Cardiac muscle cell (in vitro differentiated cells and primary cell): ENCODE results near the gene BNC2. TPM values are rescaled to one million over a fixed set of nuclear protein-coding genes. Genes with fewer than 3 reads are reported as not detected.

Source experiments
- DNase-seq, 2 donors: peaks; one replicate each; pipeline versions ENCODE4 v3.0.0 to v3.0.0-alpha.2; 2010 to 2017; ENCODE audit warnings: low read depth in 1 of 2, low spot score in 1 of 2
- H3K27ac ChIP-seq: fragments of 200-600 bp; sonication (generic); 2 replicates; pipeline ENCODE4 v1.5.1; 2016
- H3K27me3 ChIP-seq: fragments of 200-600 bp; sonication (generic); 2 replicates; pipeline ENCODE4 v1.6.0; 2016; ENCODE audit warnings: control low read depth
- H3K36me3 ChIP-seq: fragments of 200-600 bp; sonication (generic); 2 replicates; pipeline ENCODE4 v1.5.1; 2016; ENCODE audit warnings: control low read depth
- H3K4me1 ChIP-seq: fragments of 200-600 bp; sonication (generic); 2 replicates; pipeline ENCODE4 v1.8.1; 2017; ENCODE audit warnings: low read depth, mild to moderate bottlenecking, mixed run types
- H3K4me3 ChIP-seq: fragments of 200-600 bp; sonication (generic); 2 replicates; pipeline ENCODE4 v1.5.1; 2016; ENCODE audit warnings: mild to moderate bottlenecking
- H3K9me3 ChIP-seq: fragments of 200-600 bp; sonication (generic); 2 replicates; pipeline ENCODE4 v1.5.1; 2017; ENCODE audit warnings: low read depth, mild to moderate bottlenecking, control low read depth
- polyA plus RNA-seq: library from polyadenylated mRNA; unstranded; fragments of >200 nt; fragmentation: Nextera tagmentation; extraction: Ambion mirVana; gene quantifications from 2 replicates; pipeline ENCODE4 v1.2.1, GENCODE V29; 2016
- total RNA-seq: library from RNA; depleted of rRNA; stranded (reverse); fragments of >200 nt; gene quantifications from 2 replicates; pipeline ENCODE4 v1.2.3, GENCODE V29; 2016
- TF ChIP-seq, protein P1 (sequence below): IDR thresholded peaks from 2 replicates; pipeline ENCODE4 v1.5.1; 2012; ENCODE audit warnings: low read depth, mild to moderate bottlenecking, low read length

The BNC2 gene
- total and polyA plus RNA-seq, 2 experiments from 2014 or later: 0.54 to 0.55 TPM

DNA sequence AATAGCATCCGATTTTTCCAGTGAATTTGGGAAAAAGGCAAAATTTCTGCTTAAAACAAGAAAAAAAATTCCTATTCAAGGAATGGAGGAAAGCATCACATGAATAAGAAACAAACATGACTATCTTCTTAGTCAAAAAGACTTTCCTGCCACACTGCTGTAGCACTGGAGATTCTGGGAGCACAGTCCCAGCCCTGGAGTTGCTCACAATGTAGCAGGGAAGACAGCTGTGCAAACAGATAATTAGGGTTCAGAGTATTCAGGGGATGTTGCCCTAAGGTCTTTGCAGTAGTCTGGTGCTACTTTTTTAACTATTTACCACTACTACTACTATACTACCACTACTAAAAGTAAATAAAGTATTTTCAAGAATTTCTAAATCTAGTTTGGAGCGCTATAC is 86.5 kb downstream of the BNC2 start:
- H3K4me3 ChIP-seq: no peak overlapping the region
- TF ChIP-seq, protein P1, sequence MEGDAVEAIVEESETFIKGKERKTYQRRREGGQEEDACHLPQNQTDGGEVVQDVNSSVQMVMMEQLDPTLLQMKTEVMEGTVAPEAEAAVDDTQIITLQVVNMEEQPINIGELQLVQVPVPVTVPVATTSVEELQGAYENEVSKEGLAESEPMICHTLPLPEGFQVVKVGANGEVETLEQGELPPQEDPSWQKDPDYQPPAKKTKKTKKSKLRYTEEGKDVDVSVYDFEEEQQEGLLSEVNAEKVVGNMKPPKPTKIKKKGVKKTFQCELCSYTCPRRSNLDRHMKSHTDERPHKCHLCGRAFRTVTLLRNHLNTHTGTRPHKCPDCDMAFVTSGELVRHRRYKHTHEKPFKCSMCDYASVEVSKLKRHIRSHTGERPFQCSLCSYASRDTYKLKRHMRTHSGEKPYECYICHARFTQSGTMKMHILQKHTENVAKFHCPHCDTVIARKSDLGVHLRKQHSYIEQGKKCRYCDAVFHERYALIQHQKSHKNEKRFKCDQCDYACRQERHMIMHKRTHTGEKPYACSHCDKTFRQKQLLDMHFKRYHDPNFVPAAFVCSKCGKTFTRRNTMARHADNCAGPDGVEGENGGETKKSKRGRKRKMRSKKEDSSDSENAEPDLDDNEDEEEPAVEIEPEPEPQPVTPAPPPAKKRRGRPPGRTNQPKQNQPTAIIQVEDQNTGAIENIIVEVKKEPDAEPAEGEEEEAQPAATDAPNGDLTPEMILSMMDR: no peak
- no peak for DNase-seq

DNA sequence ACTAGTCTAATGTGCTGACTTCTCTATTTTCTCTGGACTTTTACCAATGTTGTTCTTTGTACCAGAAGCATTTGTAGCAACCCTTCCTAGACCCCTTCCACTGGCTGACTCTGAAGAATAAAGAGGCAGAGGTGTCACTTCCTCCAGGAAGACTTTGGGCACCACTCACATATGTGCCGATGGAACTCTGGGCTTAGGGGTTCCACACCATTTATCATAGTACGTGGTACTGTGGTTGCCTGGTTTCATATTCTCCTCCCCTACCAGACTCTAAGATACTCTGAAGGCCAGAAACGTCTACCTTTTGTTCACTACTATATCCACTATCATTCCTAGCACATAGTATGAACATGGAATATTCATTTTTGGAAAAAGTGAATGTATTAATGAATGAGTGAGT is 88.0 kb downstream of the BNC2 start:
- no peaks in the 10 kb centered on the region for H3K36me3 ChIP-seq
- no peaks in the 10 kb centered on the region for H3K4me1 ChIP-seq
- DNase-seq: no peak
- TF ChIP-seq, protein P1: no peak
- H3K9me3 ChIP-seq: no peaks in the 10 kb centered on the region
- H3K27me3 ChIP-seq: peaks cover 62% of the 10 kb centered on the region
- no peak overlapping the region for H3K27ac ChIP-seq
- H3K4me3 ChIP-seq: no peak overlapping the region

More for the DNA sequence above, 86.5 kb downstream of the BNC2 start:
- no peaks in the 10 kb centered on the region for H3K4me1 ChIP-seq
- H3K36me3 ChIP-seq: no peaks in the 10 kb centered on the region
- no peak overlapping the region for H3K27ac ChIP-seq
- no peaks in the 10 kb centered on the region for H3K9me3 ChIP-seq
- H3K27me3 ChIP-seq: peaks cover 67% of the 10 kb centered on the region

DNA sequence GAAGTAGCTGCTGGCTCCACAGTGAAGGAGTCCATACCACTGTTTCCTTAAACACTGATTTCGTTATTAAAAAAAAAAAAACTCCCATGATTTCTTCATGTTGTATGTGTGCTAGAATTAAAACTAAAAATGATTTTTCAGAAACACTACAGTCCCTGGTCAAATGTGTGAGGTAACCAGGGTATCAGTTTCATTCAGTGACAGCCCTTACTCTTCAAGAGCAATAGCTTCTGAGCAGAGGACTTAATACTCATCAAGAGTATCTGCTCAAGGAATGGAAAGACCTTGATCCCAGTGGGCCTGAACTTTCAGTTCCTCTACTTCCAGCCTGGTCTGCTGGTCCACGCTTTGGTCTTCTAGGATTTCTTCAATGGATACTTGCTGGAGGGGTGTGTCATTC is 95.1 kb downstream of the BNC2 start:
- Histone ChIP-seq H3K9me3 (no peaks in the 10 kb centered on the region), H3K4me3 (no peak overlapping the region), H3K36me3 (no peaks in the 10 kb centered on the region), H3K4me1 (no peaks in the 10 kb centered on the region), H3K27me3 (peaks cover 54% of the 10 kb centered on the region), H3K27ac (no peak overlapping the region)
- TF ChIP-seq, protein P1: no peak
- no peak for DNase-seq

DNA sequence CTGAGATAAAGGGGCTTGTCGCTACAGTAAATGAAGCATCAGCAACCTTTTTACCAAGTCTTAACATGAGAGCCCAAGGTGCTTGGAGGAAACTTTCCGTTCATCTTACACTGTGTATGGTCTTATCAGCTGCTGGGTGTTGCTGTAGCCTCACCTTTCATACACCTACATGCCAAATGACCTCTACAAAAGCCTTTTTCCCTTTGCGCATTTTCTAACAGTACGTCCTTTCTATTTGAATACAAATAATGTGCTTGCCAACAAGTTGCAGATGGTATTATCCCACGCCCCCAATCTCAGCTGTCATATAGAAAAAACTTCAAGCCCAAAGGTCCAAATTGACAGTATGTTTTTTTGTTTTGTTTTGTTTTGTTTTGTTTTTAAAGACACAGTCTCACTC is 96.9 kb downstream of the BNC2 start:
- TF ChIP-seq, protein P1: no peak
- H3K27ac ChIP-seq: no peak overlapping the region
- no peaks in the 10 kb centered on the region for H3K9me3 ChIP-seq
- H3K4me3 ChIP-seq: no peak overlapping the region
- H3K4me1 ChIP-seq: no peaks in the 10 kb centered on the region
- DNase-seq: no peak
- peaks cover 69% of the 10 kb centered on the region for H3K27me3 ChIP-seq
- no peaks in the 10 kb centered on the region for H3K36me3 ChIP-seq

DNA sequence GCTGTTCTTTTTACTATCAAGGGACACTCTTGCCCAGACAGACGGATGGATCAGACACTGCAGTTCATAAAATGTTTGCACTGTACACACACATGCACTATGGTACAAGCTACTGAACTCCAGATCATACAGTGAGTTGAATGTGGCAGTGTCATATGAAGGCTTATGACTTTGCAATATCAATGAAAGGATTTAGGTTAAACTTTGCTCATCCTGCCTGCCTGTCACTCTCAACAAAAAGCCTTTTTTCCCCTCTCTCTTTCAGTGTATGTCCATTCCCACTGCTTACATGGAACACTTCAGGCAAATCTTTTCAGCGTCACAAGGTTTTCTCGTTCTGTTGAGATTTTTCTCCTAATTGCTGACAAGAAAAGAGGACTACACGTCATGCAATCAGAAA is 97.4 kb downstream of the BNC2 start:
- H3K4me1 ChIP-seq: no peaks in the 10 kb centered on the region
- H3K4me3 ChIP-seq: no peak overlapping the region
- H3K27ac ChIP-seq: no peak overlapping the region
- no peak for DNase-seq
- peaks cover 67% of the 10 kb centered on the region for H3K27me3 ChIP-seq
- no peaks in the 10 kb centered on the region for H3K9me3 ChIP-seq
- TF ChIP-seq, protein P1: no peak
- H3K36me3 ChIP-seq: no peaks in the 10 kb centered on the region

DNA sequence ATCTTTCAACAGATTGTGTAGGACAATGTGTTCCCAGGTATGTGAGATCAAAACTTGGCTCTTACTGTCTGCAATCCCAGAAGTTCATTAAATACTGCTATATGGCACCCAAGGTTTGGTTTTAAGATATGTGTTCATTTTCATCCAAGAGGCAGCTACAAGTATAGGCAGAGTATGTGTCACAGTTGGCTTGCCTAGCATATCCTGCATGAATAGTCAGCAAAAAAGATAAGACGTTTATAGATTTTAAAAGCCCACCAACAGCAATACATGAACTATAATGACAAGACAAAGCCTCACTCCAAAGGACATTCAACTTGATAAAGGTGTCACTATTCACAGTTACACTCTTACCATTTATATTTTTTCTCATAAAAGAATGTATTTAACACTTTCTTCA is 99.1 kb downstream of the BNC2 start:
- peak in 1 of 2 donors; percentile 48 for DNase-seq
- H3K4me1 ChIP-seq: no peaks in the 10 kb centered on the region

More for the DNA sequence above, 99.1 kb downstream of the BNC2 start:
- no peaks in the 10 kb centered on the region for H3K9me3 ChIP-seq
- H3K27ac ChIP-seq: no peak overlapping the region
- no peak overlapping the region for H3K4me3 ChIP-seq
- TF ChIP-seq, protein P1: no peak
- peaks cover 83% of the 10 kb centered on the region for H3K27me3 ChIP-seq
- no peaks in the 10 kb centered on the region for H3K36me3 ChIP-seq
